Activated T-cell treated with anti-CD3 and anti-CD28 coated beads, Interleukin-2, amount 50 U/mL, for 4 hours (primary cell): ENCODE data around the gene BCAS2. TPM values are rescaled to one million over a fixed set of nuclear protein-coding genes. Genes with fewer than 3 reads are reported as not detected.

ENCODE experiments used
- ATAC-seq, 2 donors: fragments of 200-7000 bp; cut with Tn5 transposase; one replicate each; pipeline ENCODE4 v1.10.0; 2021
- DNase-seq: peaks from one replicate; pipeline ENCODE4 v3.0.0-alpha.2; 2020
- H3K27me3 Mint-ChIP-seq: one replicate; pipeline ENCODE4 v1.8.0; 2021; ENCODE audit warnings: low read depth, mixed read lengths
- H3K36me3 Mint-ChIP-seq: one replicate; pipeline ENCODE4 v1.8.0; 2022; ENCODE audit warnings: mixed read lengths; ENCODE audit not compliant: insufficient read depth
- H3K4me1 Mint-ChIP-seq: one replicate; pipeline ENCODE4 v1.8.0; 2021; ENCODE audit warnings: low read depth, mixed read lengths
- H3K4me3 Mint-ChIP-seq: one replicate; pipeline ENCODE4 v1.8.0; 2021; ENCODE audit warnings: mild to moderate bottlenecking, moderate library complexity, mixed read lengths
- H3K9me3 Mint-ChIP-seq: one replicate; pipeline ENCODE4 v1.8.0; 2021; ENCODE audit warnings: mixed read lengths
- total RNA-seq, 3 donors: library from RNA; stranded (reverse); gene quantifications; one replicate each; pipeline ENCODE4 v1.2.1, GENCODE V29; 2021

BCAS2 gene
- total RNA-seq, result 10 to 100 TPM; 62.4 to 65.4 (median 64.0) TPM

GRCh38 chr1:114581335-114582287 is at the start of gene BCAS2:
Gene BCAS2 (minus strand): TSS chr1:114581615. CDS start chr1:114581591, 24 bp downstream.
- ATAC-seq (peak; percentile 98), DNase-seq (peak; percentile 92)
- H3K36me3 Mint-ChIP-seq, result peaks cover 14% of the 10 kb centered on the region
- peak within 1 kb of the TSS; percentile 96 for H3K4me3 Mint-ChIP-seq
- H3K27me3 Mint-ChIP-seq, result no peaks in the 10 kb centered on the region
- no peaks in the 10 kb centered on the region for H3K9me3 Mint-ChIP-seq
- peaks cover 29% of the 10 kb centered on the region for H3K4me1 Mint-ChIP-seq

- peaks cover 9% of the 10 kb centered on the region for H3K36me3 Mint-ChIP-seq
- H3K4me1 Mint-ChIP-seq, result no peaks in the 10 kb centered on the region
- DNase-seq (no peak), ATAC-seq (no peak)
- H3K4me3 Mint-ChIP-seq, result no peak overlapping the region
- peaks cover 4% of the 10 kb centered on the region for H3K9me3 Mint-ChIP-seq
- peaks cover 26% of the 10 kb centered on the region for H3K27me3 Mint-ChIP-seq
Measured at GRCh38 chr1:114627107-114627506, 45.7 kb upstream of the BCAS2 start.

- DNase-seq, result no peak
- H3K4me1 Mint-ChIP-seq, result no peaks in the 10 kb centered on the region
- H3K4me3 Mint-ChIP-seq, result no peak overlapping the region
- no peaks in the 10 kb centered on the region for H3K36me3 Mint-ChIP-seq
- H3K27me3 Mint-ChIP-seq, result peaks cover 7% of the 10 kb centered on the region
- no peaks in the 10 kb centered on the region for H3K9me3 Mint-ChIP-seq
- ATAC-seq, result no peak
Measured at GRCh38 chr1:114623364-114623763, 41.9 kb upstream of the BCAS2 start.

GRCh38 chr1:114620419-114620818 is 39.0 kb upstream of the BCAS2 start:
- H3K36me3 Mint-ChIP-seq, result peaks cover 2% of the 10 kb centered on the region
- H3K27me3 Mint-ChIP-seq, result no peaks in the 10 kb centered on the region
- DNase-seq (no peak), ATAC-seq (no peak)
- no peaks in the 10 kb centered on the region for H3K9me3 Mint-ChIP-seq
- no peaks in the 10 kb centered on the region for H3K4me1 Mint-ChIP-seq
- no peak overlapping the region for H3K4me3 Mint-ChIP-seq

- no peaks in the 10 kb centered on the region for H3K4me1 Mint-ChIP-seq
- H3K4me3 Mint-ChIP-seq, result no peak overlapping the region
- ATAC-seq (no peak), DNase-seq (no peak)
- peaks cover under 1% of the 10 kb centered on the region for H3K27me3 Mint-ChIP-seq
- H3K9me3 Mint-ChIP-seq, result no peaks in the 10 kb centered on the region
- H3K36me3 Mint-ChIP-seq, result peaks cover 2% of the 10 kb centered on the region
Measured at GRCh38 chr1:114618606-114619005, 37.2 kb upstream of the BCAS2 start.

GRCh38 chr1:114610546-114611245 is 29.3 kb upstream of the BCAS2 start:
- Mint-ChIP-seq H3K4me3 (no peak overlapping the region), H3K4me1 (no peaks in the 10 kb centered on the region), H3K9me3 (no peaks in the 10 kb centered on the region), H3K27me3 (peaks cover 9% of the 10 kb centered on the region), H3K36me3 (no peaks in the 10 kb centered on the region)
- no peak for DNase-seq
- ATAC-seq, result no peak

- H3K4me1 Mint-ChIP-seq, result no peaks in the 10 kb centered on the region
- no peaks in the 10 kb centered on the region for H3K9me3 Mint-ChIP-seq
- no peak for DNase-seq
Measured at GRCh38 chr1:114609826-114610225, 28.4 kb upstream of the BCAS2 start.

GRCh38 chr1:114609026-114609425 is 27.6 kb upstream of the BCAS2 start:
- ATAC-seq (no peak), DNase-seq (no peak)
- Mint-ChIP-seq H3K4me3 (no peak overlapping the region), H3K9me3 (no peaks in the 10 kb centered on the region), H3K4me1 (no peaks in the 10 kb centered on the region), H3K27me3 (peaks cover 12% of the 10 kb centered on the region), H3K36me3 (peaks cover 3% of the 10 kb centered on the region)

More at GRCh38 chr1:114609826-114610225, 28.4 kb upstream of the BCAS2 start:
- Mint-ChIP-seq H3K4me3 (no peak overlapping the region), H3K27me3 (peaks cover 9% of the 10 kb centered on the region), H3K36me3 (no peaks in the 10 kb centered on the region)
- ATAC-seq, result no peak

- ATAC-seq (no peak), DNase-seq (no peak)
- Mint-ChIP-seq H3K4me1 (no peaks in the 10 kb centered on the region), H3K36me3 (peaks cover 3% of the 10 kb centered on the region), H3K4me3 (no peak overlapping the region), H3K27me3 (peaks cover 5% of the 10 kb centered on the region), H3K9me3 (no peaks in the 10 kb centered on the region)
Measured at GRCh38 chr1:114607223-114607622, 25.8 kb upstream of the BCAS2 start.

GRCh38 chr1:114597949-114598348 is 16.5 kb upstream of the BCAS2 start:
- peaks cover 4% of the 10 kb centered on the region for H3K27me3 Mint-ChIP-seq
- DNase-seq (no peak), ATAC-seq (no peak)
- H3K36me3 Mint-ChIP-seq, result peaks cover 3% of the 10 kb centered on the region
- H3K4me1 Mint-ChIP-seq, result no peaks in the 10 kb centered on the region
- no peaks in the 10 kb centered on the region for H3K9me3 Mint-ChIP-seq
- H3K4me3 Mint-ChIP-seq, result no peak overlapping the region

GRCh38 chr1:114595602-114596001 is 14.2 kb upstream of the BCAS2 start:
- no peaks in the 10 kb centered on the region for H3K4me1 Mint-ChIP-seq
- H3K27me3 Mint-ChIP-seq, result peaks cover 8% of the 10 kb centered on the region
- ATAC-seq, result no peak
- no peak for DNase-seq
- no peaks in the 10 kb centered on the region for H3K9me3 Mint-ChIP-seq
- no peak overlapping the region for H3K4me3 Mint-ChIP-seq
- H3K36me3 Mint-ChIP-seq, result peaks cover 5% of the 10 kb centered on the region

GRCh38 chr1:114594046-114594445 is 12.6 kb upstream of the BCAS2 start:
- ATAC-seq (no peak), DNase-seq (no peak)
- Mint-ChIP-seq H3K9me3 (no peaks in the 10 kb centered on the region), H3K27me3 (peaks cover 11% of the 10 kb centered on the region), H3K4me3 (no peak overlapping the region), H3K36me3 (peaks cover 5% of the 10 kb centered on the region), H3K4me1 (no peaks in the 10 kb centered on the region)

GRCh38 chr1:114589122-114589521 is 7.7 kb upstream of the BCAS2 start:
- Mint-ChIP-seq H3K36me3 (peaks cover 2% of the 10 kb centered on the region), H3K9me3 (no peaks in the 10 kb centered on the region), H3K4me3 (no peak overlapping the region), H3K27me3 (peaks cover 12% of the 10 kb centered on the region), H3K4me1 (no peaks in the 10 kb centered on the region)
- ATAC-seq (no peak), DNase-seq (no peak)

- H3K9me3 Mint-ChIP-seq, result no peaks in the 10 kb centered on the region
- no peaks in the 10 kb centered on the region for H3K4me1 Mint-ChIP-seq
- peaks cover 11% of the 10 kb centered on the region for H3K27me3 Mint-ChIP-seq
- DNase-seq (no peak), ATAC-seq (no peak)
- H3K4me3 Mint-ChIP-seq, result no peak overlapping the region
- H3K36me3 Mint-ChIP-seq, result peaks cover 2% of the 10 kb centered on the region
Measured at GRCh38 chr1:114588196-114588689, 6.8 kb upstream of the BCAS2 start.
